Stimulated activated CD8-positive, alpha-beta memory T cell treated with anti-CD3 and anti-CD28 coated beads, Interleukin-4, amount 100 ng/mL, for 24 hours (primary cell): ENCODE results near the gene DDI1.

Source experiments
- DNase-seq: peaks from one replicate; pipeline ENCODE4 v3.0.0-alpha.2; 2020; ENCODE audit warnings: low read depth

The DDI1 gene

DNA sequence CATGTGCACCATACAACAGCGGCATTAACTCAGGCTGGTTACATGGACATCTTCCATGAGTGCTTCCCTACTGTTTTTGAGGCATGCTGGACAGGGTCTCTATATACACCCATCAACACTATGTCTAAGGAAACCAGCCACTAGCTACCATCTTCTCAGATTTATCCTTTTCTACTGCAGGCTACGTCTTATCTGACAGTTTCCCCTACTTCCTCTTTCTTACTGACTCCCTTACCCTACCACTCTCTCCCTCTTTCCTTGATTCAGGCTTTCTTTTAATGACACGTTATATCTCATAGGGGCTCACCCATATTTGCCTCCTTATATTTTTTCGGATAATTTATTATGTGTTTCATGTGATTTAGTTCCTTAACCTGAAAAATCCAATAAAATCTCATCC lies 41.8 kb downstream of the DDI1 start:
- DNase-seq: no peak

DNA sequence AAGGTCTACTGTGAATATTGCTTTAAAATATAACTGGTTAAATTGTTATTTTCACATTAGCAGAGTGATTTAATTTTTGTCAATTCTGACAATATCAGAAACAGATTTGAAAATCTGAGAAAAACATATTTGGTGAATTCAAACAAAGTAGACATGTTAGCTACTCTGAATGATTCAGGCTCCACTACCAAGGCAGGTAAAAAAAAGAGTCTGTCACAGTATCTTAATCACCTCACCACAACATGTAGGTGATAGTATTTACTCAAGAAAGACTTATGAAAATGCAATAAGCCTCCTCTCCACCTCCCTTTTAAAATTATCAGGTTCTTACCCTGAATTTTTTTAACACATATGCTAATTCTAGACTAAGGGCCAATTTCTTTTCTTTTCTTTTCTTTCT lies 42.6 kb downstream of the DDI1 start:
- DNase-seq: no peak

DNA sequence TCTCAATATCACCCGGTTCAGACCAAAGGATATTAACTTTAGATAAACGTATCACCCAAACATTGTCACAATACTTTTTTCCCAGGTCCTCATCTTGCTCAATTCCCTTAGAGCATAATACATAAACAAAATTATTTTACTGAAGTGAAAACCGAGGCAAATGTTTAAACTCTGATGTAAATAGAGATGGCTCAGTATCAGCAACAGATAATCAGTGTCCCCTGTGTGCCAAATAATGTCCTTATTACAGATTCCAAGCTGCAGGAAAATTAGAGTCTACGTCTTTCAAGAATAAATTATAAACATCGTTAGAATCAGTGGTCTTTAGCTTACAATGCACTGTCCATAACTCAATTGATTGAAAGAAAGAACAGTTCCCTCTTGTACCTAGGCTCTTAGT lies 50.2 kb downstream of the DDI1 start:
- no peak for DNase-seq
